Stimulated activated CD8-positive, alpha-beta memory T cell treated with anti-CD3 and anti-CD28 coated beads, Interleukin-2, amount 100 ng/mL, for 48 hours (primary cell): ENCODE results near the gene C19orf67.

Experiments
- DNase-seq, 2 donors: peaks; one replicate each; pipeline ENCODE4 v3.0.0-alpha.2; 2020; ENCODE audit warnings: low read depth in 2 of 2

The C19orf67 gene

DNA sequence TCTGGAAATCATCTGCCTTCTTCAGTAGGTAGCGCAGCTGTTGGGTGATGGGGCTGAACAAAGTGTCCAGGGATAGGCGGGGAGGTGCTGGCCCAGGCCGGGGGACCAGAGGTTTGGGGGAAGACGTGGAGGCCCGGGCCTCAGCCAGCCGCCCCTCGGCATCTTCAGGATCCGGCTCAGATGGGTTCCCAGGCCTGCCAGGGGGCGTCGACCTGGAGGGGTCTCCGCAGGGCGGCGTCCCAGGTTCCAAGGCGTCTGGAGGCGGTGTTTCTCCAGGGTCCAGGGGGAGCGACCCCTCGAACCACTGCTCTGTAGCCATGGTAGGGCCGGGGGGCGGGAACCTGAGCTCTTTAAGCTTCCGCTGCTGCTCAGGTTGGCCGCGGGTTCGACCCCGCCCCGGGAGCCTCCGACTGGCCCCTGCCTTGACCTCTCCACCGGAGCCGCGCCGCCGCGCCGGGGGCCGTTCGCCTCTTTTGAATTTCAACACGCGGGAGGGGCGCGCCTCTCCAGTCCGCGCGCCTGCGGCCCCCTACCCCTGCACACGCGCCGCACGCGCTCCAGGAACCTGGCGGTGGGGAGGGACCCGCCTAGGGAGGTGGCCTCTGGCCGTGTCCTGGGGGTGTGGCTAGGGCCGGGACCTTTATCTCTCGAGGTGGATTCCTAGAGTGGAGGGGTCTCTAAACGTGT is at the start of gene C19orf67:
Gene C19orf67 (minus strand): TSS at position 475 of the 687 bp plus-strand sequence. CDS start 156 bp downstream, at position 319.
- no peak for DNase-seq

- no peak for DNase-seq
Measured at GRCh38 chr19:14135355-14135754, 49.8 kb upstream of the C19orf67 start.

GRCh38 chr19:14127929-14128509 is 42.4 kb upstream of the C19orf67 start:
- no peak for DNase-seq

DNA sequence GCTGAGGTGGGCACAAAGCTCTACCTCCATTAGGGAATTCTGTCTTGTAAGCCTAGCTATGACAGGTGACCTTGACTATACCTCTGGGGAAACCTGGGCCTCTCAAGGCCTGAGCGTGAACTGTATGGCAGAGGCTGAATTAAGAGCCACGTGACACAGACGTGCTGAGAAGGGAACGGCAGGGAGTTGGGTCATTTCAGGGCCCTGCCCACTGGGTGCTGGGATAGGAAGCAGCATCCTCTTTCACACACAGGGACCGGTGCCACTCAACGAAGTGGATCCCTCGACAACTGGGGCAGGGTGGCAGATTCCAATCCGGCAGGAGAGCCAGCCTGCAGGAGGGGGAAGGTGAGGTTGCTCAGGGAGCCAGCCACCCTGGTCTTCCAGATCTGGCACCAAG is 41.6 kb upstream of the C19orf67 start:
- DNase-seq, result no peak

- no peak for DNase-seq
Measured at GRCh38 chr19:14122924-14123323, 37.3 kb upstream of the C19orf67 start.

GRCh38 chr19:14120497-14120780 is 34.9 kb upstream of the C19orf67 start:
- no peak for DNase-seq

DNA sequence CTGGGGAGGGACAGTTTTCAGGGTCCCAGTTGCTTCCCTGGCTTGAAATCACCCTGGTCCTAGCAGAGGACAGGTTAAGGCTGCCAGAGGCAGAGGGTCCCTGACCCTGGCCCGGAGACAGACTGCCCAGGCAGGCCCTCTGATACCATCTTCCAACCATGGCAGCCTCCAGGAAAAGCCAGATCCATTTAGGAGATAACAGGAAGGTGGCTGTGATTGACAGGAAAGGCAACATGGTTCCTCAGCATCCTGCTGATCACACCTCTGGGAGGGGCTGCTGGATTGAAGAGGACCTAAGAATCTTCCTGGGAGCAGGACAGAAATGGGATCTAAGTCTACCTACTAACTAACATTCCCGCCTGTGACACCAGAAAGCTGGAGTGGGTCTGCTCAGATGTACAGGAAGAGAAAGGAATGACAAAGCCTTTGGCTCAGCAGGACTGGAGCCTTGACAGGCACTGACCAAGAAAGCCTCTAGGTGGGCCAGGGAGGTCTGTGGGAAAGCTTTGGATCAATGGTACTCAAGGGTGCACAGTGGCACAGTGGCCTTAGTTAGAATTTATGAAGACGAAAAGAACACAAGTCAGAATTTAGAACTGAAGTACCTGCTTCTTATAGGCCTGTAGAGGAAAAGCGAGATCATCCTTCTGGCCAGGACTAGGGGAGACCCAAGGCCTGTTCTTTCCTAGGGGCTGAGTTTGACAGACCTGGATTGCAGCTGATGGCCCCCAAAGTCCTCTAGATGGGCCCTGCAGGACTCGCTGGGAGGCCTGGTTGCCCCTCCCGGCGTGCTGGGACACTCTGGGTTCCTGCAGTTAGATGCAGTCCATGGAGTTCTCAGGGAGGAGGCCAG is 34.3 kb upstream of the C19orf67 start:
- no peak for DNase-seq

DNA sequence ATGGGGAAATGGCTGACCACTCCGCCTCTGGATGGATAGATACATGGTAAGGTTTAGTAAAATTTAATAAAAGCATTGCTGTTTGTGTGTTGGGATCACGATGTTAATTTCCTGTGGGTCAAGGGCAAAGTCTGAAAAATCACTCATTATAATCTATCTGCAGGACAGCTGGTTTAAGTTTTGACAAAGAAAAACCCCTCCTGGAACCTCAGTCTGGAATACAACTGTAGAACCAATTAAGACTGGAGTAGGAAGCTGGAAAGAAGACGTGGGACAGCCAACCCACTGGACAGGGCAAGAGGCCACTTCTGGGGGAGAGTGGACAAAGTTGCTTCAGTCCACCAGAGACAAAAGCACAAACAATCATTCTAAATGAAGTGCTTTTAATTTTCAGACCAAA is 33.6 kb upstream of the C19orf67 start:
- DNase-seq, result no peak

- DNase-seq, result no peak
Measured at GRCh38 chr19:14118165-14119051, 32.8 kb upstream of the C19orf67 start.

DNA sequence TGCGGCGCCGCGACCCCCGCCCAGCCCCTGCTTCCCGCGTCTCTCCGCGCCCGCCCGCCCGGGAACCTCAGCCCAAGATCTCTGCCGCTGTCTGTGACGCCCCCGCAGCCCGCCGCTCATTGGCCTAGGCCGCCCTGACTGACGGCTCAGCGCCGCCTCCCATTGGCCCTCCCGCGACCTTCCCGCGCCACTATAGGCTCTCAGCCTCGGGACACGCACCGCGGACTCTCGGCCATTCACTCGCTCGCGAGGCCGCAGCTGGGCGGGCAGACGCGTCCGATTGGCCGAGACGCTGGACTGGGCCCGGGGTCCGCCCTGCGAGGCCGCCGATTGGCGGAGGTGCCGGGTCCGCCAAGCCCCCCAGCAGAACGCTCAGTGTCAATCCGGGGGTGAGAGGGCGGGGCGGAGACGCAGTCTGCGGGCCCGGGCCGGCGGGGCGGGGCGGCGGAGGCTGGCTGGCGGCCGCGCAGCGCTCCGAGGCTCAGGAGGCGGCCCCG is 32.1 kb upstream of the C19orf67 start, which contains the start of gene PRKACA:
Gene PRKACA (minus strand): TSS at position 95 of the 497 bp plus-strand sequence. CDS start 215 bp downstream, outside the sequence.
- DNase-seq, result peak; percentile 97 to 99

- no peak for DNase-seq
Measured at GRCh38 chr19:14116918-14117578, 31.5 kb upstream of the C19orf67 start.

- no peak for DNase-seq
Measured at GRCh38 chr19:14116525-14116917, 30.9 kb upstream of the C19orf67 start.

DNA sequence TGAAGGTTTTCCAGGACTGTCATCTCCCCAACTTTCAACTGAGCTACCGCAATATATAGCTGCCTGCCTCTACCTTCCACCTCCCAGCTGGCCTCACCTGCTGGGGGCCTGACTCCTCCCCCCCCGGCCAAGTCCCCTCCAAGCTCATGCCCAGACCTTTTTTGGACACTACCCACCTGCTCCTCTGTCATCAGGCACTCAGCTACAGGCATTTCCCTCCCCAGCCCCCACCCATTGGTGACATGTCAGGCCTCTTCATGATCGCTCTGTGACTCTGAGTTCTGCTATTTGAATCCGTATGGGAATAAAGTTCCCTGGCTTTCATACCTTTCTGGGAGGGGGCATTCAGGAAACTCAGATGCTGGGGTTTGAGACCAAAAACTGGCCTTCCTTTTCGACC is 30.2 kb upstream of the C19orf67 start:
- DNase-seq, result no peak

DNA sequence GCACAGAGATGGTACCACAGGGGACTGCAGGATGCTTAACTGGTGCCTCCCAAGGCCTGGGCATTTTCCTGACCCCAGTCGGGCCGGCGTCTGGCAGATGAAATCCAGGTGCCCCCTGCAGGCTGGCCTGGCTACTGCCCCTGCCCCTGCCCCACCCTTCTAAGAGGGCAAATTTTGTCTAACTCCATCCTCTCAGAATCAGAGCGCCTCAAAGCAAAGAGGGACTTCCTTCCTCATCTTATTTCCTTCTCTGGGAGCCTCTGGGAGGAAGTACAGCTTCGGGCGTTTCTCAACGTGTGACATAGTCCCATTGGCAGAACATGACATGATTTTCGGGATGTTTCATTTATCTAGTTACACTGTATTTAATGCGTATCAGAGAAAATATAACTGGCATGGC is 29.3 kb upstream of the C19orf67 start:
- peak; percentile 36 to 44 for DNase-seq

- DNase-seq, result no peak
Measured at GRCh38 chr19:14114439-14114838, 28.9 kb upstream of the C19orf67 start.

DNA sequence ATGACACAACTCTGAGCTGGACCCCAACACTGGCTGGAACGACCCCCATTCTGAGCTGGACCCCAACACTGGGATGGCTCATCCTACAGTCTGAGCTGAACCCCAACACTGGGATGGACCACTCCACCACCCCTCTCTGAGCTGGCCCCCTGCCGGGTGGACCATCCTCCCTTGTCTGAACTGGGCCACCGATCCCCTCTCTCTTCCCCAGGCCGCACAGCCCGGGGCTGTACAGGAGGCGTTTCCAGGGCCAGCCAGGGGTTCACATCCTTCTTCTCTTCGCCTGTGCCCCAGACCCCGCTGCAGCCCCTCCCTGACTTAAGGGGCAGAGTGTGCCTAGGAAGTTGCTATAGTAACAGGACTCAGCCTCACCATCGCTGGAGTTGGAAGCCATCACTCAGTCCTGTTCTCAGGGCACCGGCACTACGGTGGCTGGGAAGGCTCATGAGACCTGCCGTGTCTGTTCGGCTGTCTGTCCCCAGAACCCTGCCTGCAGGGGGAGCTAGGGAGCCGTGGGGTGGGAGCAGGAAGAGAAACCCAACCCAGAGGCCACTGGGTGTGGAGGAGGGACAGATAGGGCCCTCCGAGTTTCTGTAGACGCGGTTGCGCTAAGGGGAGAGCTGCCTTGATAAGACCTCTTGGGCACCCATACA is 28.3 kb upstream of the C19orf67 start:
- DNase-seq, result peak; percentile 45 to 60

DNA sequence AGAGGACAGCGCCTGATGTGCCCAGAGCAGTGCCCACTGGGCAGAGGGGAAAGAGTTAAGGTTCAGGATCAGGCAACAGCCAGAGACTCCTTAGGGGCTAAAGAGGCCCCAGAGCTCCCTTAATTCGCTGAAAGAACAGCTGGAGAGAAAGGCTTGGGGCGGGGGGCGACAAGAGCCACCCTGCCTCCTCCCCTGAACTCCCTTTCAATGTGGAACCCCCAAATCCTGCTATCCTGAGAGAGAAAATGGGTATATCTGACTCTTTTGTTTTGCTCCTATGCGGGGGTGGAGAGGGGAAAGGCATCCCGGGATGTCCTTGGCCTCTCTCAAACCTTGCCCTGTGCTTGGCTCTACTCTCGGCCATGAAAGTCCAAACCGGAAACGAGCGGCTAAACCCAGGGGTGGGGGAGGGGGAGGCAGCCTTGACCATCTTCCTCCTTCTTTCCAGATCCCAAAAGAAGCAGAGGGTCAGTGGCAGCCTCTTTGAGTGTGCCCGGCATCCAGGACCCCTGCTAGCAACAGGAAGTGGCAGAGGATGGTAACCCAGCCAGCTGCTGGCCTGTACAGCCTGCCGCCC is 27.3 kb upstream of the C19orf67 start:
- no peak for DNase-seq

DNA sequence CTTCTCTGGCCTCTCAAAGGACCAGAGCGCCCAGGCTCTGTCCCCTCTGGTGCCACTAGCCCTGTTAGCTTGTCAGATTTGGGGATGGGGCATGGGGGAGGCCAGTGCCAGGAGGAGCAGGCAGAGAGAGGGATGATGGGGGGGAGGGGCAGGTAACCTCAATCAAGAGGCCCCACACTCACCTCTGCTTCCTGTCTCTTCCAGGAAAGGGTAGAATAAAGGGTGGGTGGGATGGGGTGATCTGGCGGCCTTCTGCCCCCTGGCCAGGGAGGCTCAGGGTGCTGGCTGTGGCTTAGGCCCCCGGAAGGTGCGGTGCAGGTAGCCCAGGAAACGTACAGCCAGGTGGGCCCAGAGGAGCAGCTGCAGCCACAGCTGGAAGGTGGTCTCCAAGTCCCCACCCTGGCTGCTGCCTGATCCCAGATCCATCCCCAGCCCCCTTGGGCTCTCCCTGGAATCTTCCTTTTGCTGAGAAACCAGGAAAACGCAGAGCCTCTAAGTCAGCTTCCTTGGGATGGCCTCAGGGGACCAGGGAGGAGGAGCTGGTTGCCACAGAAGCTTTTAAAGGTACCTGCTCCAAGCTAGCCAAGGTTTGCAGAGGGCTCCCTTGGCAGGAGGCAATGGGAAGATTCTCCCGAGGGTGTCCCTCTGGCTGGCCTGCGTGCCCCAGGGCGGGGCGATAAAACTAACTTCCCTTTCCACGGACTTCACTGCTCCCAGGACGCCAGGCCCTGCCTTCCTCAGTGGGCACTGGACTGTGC is 26.6 kb upstream of the C19orf67 start:
- no peak for DNase-seq

DNA sequence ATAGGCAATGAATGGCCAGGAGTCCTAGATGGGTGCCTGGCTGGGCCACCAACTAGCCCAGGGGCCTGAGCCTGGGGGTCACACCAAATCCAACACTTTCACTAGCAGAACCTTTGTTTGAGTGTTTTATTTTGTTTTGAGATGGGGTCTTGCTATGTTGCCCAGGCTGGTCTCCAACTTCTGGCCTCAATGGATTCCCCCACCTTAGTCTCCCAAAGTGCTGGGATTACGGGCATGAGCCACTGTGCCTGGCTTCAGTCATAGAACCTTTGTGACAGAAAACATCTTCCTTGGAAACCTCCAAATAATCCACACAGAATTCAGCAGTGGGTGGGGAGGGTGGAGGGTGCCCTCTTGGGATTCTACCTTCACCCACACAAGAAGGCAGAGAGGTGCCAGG is 25.9 kb upstream of the C19orf67 start:
- no peak for DNase-seq
